RWPE2 (cell line): ENCODE data around the gene SSR2.

Experiments
- ATAC-seq: fragments of 200-7000 bp; cut with Tn5 transposase; 3 replicates; pipeline ENCODE4 v1.9.1; 2021; ENCODE audit warnings: low read depth
- DNase-seq: peaks from one replicate; pipeline ENCODE4 v3.0.0-alpha.2; 2020; ENCODE audit warnings: low spot score
- H3K27ac ChIP-seq: fragments of 450-650 bp; 2 replicates; pipeline ENCODE4 v1.5.1; 2017; ENCODE audit warnings: mild to moderate bottlenecking; ENCODE audit not compliant: poor library complexity, severe bottlenecking
- H3K27me3 ChIP-seq: fragments of 250-450 bp; sonication (Bioruptor Pico); 2 replicates; pipeline ENCODE4 v1.5.1; 2021; ENCODE audit warnings: mild to moderate bottlenecking, moderate library complexity; ENCODE audit not compliant: insufficient read depth, poor library complexity, severe bottlenecking
- H3K36me3 ChIP-seq: fragments of 250-450 bp; sonication (Bioruptor Pico); 2 replicates; pipeline ENCODE4 v1.5.1; 2020; ENCODE audit warnings: low read depth, mild to moderate bottlenecking, moderate library complexity
- H3K4me1 ChIP-seq: fragments of 250-450 bp; sonication (Bioruptor Pico); 2 replicates; pipeline ENCODE4 v1.5.1; 2021; ENCODE audit warnings: mild to moderate bottlenecking, moderate library complexity; ENCODE audit not compliant: insufficient read depth, poor library complexity, severe bottlenecking
- H3K4me3 ChIP-seq: fragments of 250-450 bp; sonication (Bioruptor Pico); 2 replicates; pipeline ENCODE4 v1.5.1; 2021; ENCODE audit warnings: mild to moderate bottlenecking, moderate library complexity; ENCODE audit not compliant: severe bottlenecking
- H3K9me3 ChIP-seq: fragments of 250-450 bp; sonication (Bioruptor Pico); 2 replicates; pipeline ENCODE4 v1.5.1; 2021; ENCODE audit warnings: mild to moderate bottlenecking, moderate library complexity; ENCODE audit not compliant: severe bottlenecking
- TF ChIP-seq, protein P1 (sequence below): fragments of 450-650 bp; IDR thresholded peaks from one replicate; pipeline ENCODE4 v1.5.1; 2017; ENCODE audit warnings: mild to moderate bottlenecking, moderate library complexity; ENCODE audit not compliant: poor library complexity, severe bottlenecking

The SSR2 gene

DNA sequence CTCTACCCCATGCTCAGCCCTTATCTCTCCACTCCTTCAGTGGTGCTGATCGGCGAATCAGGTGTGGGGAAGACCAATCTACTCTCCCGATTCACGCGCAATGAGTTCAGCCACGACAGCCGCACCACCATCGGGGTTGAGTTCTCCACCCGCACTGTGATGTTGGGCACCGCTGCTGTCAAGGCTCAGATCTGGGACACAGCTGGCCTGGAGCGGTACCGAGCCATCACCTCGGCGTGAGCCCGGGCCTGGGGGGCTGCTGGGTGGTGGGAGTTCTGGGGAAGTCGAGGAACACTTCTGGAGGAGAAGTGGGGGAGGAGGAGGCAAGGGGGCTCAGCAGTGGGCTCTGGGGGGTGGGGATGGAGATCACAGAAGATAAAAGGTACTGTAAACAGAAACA lies 45.1 kb upstream of the SSR2 start:
- ATAC-seq = no peak
- H3K4me1 ChIP-seq = peaks cover 2% of the 10 kb centered on the region
- no peak for DNase-seq
- H3K27me3 ChIP-seq = no peaks in the 10 kb centered on the region
- H3K27ac ChIP-seq = no peak overlapping the region
- TF ChIP-seq, protein P1, sequence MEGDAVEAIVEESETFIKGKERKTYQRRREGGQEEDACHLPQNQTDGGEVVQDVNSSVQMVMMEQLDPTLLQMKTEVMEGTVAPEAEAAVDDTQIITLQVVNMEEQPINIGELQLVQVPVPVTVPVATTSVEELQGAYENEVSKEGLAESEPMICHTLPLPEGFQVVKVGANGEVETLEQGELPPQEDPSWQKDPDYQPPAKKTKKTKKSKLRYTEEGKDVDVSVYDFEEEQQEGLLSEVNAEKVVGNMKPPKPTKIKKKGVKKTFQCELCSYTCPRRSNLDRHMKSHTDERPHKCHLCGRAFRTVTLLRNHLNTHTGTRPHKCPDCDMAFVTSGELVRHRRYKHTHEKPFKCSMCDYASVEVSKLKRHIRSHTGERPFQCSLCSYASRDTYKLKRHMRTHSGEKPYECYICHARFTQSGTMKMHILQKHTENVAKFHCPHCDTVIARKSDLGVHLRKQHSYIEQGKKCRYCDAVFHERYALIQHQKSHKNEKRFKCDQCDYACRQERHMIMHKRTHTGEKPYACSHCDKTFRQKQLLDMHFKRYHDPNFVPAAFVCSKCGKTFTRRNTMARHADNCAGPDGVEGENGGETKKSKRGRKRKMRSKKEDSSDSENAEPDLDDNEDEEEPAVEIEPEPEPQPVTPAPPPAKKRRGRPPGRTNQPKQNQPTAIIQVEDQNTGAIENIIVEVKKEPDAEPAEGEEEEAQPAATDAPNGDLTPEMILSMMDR = no peak
- H3K36me3 ChIP-seq = peaks cover 53% of the 10 kb centered on the region
- no peak overlapping the region for H3K4me3 ChIP-seq
- no peaks in the 10 kb centered on the region for H3K9me3 ChIP-seq

DNA sequence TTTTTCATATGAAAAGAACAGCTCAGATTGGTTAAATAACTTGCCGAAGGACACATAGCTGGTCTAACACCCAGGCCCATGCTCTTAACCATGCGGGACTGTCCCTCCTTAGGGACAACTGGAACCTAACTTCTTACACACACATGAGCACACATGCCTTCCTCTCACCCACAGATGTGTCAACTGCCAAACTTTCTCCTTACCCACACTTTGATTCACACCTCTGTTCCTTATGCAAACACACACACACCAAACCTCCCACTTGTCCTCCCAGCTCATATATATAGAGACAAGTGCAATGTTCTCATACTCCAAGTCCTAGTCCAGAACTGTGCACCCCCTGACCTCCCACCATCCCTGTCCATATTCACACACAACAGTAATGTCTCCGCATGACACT lies 44.5 kb upstream of the SSR2 start:
- no peaks in the 10 kb centered on the region for H3K9me3 ChIP-seq
- ATAC-seq = no peak
- H3K4me1 ChIP-seq = peaks cover 2% of the 10 kb centered on the region
- DNase-seq = no peak
- peaks cover 50% of the 10 kb centered on the region for H3K36me3 ChIP-seq
- H3K27ac ChIP-seq = no peak overlapping the region
- TF ChIP-seq, protein P1 = no peak
- no peak overlapping the region for H3K4me3 ChIP-seq
- no peaks in the 10 kb centered on the region for H3K27me3 ChIP-seq

DNA sequence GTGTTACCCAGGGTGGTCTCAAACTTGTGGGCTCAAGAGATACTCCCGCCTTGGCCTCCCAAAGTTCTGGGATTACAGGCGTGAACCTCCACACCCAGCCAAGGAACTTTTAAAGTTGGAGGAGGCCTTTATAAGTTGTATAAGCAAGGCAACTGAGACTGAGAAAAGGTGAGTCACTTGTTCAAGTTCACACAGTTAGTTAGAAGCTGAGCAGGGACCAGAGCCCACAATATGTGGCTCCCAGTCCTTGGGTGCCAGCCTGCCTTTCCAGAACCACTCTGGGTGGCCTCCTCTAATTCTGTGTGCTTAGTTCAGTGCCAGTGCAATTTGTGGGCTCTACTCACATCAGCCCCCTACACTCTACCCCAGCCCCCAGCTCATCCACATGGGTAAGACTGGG lies 43.9 kb upstream of the SSR2 start:
- ATAC-seq (no peak), DNase-seq (no peak)
- TF ChIP-seq, protein P1 = no peak
- Histone ChIP-seq H3K4me3 (no peak overlapping the region), H3K36me3 (peaks cover 44% of the 10 kb centered on the region), H3K4me1 (peaks cover 2% of the 10 kb centered on the region), H3K9me3 (no peaks in the 10 kb centered on the region), H3K27ac (no peak overlapping the region), H3K27me3 (no peaks in the 10 kb centered on the region)

DNA sequence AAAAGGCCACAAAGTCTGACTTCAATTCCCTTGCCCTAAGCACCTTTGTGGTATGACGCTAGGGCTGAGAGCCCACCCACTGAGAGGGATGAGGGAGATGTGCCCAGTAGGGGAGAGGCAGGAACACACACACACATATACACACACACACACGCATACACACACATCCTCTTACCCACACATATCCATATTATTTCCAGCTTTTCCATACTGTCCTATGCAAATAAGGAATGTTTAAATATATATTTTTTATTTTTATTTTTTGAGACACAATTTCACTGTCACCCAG lies 43.2 kb upstream of the SSR2 start:
- H3K27me3 ChIP-seq = no peaks in the 10 kb centered on the region
- no peak overlapping the region for H3K4me3 ChIP-seq
- H3K36me3 ChIP-seq = peaks cover 38% of the 10 kb centered on the region
- no peaks in the 10 kb centered on the region for H3K9me3 ChIP-seq
- TF ChIP-seq, protein P1 = no peak
- no peak overlapping the region for H3K27ac ChIP-seq
- ATAC-seq (no peak), DNase-seq (no peak)
- H3K4me1 ChIP-seq = peaks cover 2% of the 10 kb centered on the region

DNA sequence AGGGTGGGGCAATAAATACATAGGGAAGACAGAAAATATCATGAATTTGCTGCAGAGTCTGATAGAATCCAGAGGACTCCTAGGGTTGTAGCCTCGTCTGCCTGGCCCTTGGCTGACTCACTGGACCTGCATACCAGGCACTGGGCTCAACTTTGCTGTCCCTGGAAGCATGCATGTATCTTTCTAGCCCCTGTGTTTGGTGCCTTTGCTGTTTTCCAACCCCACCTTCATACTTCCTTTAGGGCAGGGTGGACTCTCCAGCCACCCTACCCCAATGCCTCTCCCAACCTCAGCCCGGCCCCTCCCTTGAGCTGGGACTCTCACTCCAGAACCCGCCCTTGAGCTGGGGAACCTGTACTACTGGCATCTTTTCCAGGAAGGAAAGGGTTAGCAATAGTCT lies 41.4 kb upstream of the SSR2 start:
- H3K36me3 ChIP-seq = peaks cover 24% of the 10 kb centered on the region
- peak overlapping the region; percentile 62 for H3K27ac ChIP-seq
- peaks cover 2% of the 10 kb centered on the region for H3K4me1 ChIP-seq
- no peaks in the 10 kb centered on the region for H3K9me3 ChIP-seq
- H3K4me3 ChIP-seq = peak overlapping the region; percentile 47
- peak; percentile 64 for ATAC-seq
- no peaks in the 10 kb centered on the region for H3K27me3 ChIP-seq
- TF ChIP-seq, protein P1 = no peak
- no peak for DNase-seq
